Activated naive CD4-positive, alpha-beta T cell treated with anti-CD3 and anti-CD28 coated beads for 36 hours (primary cell): ENCODE data around the gene PCID2. TPM values are rescaled to one million over a fixed set of nuclear protein-coding genes. Genes with fewer than 3 reads are reported as not detected.
A peak's percentile ranks its signal among the peaks of the same experiment; 100 is the strongest.

Source experiments
- CTCF ChIA-PET: fragments of 350-600 bp; sonication (Branson Sonifier 250); formaldehyde crosslinking; loops from one replicate; lab custom pipeline; 2021; ENCODE audit warnings: antibody characterized with exemption; lab: Charles Lee
- DNase-seq: peaks from one replicate; pipeline ENCODE4 v3.0.0-alpha.2; 2020
- H3K27ac Mint-ChIP-seq: one replicate; pipeline ENCODE4 v1.8.0; 2021; ENCODE audit warnings: mild to moderate bottlenecking, mixed read lengths
- H3K27me3 Mint-ChIP-seq: one replicate; pipeline ENCODE4 v1.8.0; 2021; ENCODE audit warnings: low read depth, mixed read lengths
- H3K36me3 Mint-ChIP-seq: one replicate; pipeline ENCODE4 v1.8.0; 2021; ENCODE audit warnings: low read depth, mixed read lengths
- H3K4me1 Mint-ChIP-seq: one replicate; pipeline ENCODE4 v1.8.0; 2021; ENCODE audit warnings: low read depth, mixed read lengths
- H3K4me3 Mint-ChIP-seq: one replicate; pipeline ENCODE4 v1.8.0; 2021; ENCODE audit warnings: mild to moderate bottlenecking, moderate library complexity, mixed read lengths
- H3K9me3 Mint-ChIP-seq: one replicate; pipeline ENCODE4 v1.8.0; 2021; ENCODE audit warnings: mixed read lengths
- intact Hi-C: fragments of 100-400 bp; cut with micrococcal nuclease; formaldehyde crosslinking; loops from one replicate; pipeline ENCODE4 v1.15.1; 2023
- total RNA-seq, 2 experiments: library from RNA; stranded (reverse); gene quantifications; one replicate each; pipeline ENCODE4 v1.2.3, GENCODE V29; 2021

Gene PCID2
- total RNA-seq, 2 experiments from 2014 or later: 63.5 to 67.1 TPM

DNA sequence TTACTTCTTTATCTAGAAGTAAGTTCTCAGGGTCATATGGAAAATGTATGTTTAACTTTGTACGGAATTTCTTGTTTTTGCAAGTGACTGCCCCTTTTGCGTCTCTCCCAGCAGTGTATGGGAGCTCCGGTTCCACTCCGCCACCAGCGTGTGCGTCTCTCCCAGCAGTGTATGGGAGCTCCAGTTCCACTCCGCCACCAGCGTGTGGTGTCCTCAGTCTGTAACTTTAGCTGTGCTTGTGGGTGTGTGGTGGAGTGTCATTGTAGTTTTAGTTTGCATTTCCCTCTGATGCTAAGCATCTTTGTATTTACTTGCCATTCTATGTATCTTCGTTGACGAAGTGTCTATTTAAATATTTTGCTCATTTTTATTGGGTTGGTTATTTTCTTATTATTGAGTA lies 3.3 kb upstream of the PCID2 start:
- no peaks in the 10 kb centered on the region for H3K27me3 Mint-ChIP-seq
- DNase-seq: peak; percentile 28
- H3K27ac Mint-ChIP-seq: no peak overlapping the region
- CTCF ChIA-PET: no interaction called here
- H3K4me1 Mint-ChIP-seq: peaks cover 28% of the 10 kb centered on the region
- no peaks in the 10 kb centered on the region for H3K9me3 Mint-ChIP-seq
- intact Hi-C loops: no loop called here
- H3K4me3 Mint-ChIP-seq: peak overlapping the region; percentile 31
- peaks cover 21% of the 10 kb centered on the region for H3K36me3 Mint-ChIP-seq

DNA sequence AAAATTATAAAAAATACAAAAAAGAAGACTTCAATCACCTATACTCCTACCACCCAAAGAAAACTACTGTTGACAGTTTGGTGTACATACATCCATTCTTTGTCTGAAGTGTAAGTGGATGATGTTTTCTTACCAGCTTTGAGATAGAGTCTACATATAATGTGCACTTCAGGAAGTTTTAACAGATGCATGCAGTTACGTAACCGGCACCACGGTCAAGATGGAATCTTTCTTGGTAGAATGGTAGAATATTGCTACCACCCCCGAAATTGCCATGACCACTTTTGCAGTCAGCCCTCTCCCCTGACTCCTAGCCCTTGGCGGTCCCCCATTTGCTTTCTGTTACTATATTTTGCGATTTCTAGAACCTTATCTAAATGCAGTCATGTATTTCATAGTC lies 2.4 kb upstream of the PCID2 start:
- CTCF ChIA-PET: no interaction called here
- H3K4me1 Mint-ChIP-seq: peaks cover 38% of the 10 kb centered on the region
- intact Hi-C loops: no loop called here
- H3K9me3 Mint-ChIP-seq: no peaks in the 10 kb centered on the region
- DNase-seq: no peak
- H3K27me3 Mint-ChIP-seq: no peaks in the 10 kb centered on the region
- H3K27ac Mint-ChIP-seq: peak overlapping the region; percentile 36
- H3K36me3 Mint-ChIP-seq: peaks cover 23% of the 10 kb centered on the region
- H3K4me3 Mint-ChIP-seq: peak overlapping the region; percentile 72

DNA sequence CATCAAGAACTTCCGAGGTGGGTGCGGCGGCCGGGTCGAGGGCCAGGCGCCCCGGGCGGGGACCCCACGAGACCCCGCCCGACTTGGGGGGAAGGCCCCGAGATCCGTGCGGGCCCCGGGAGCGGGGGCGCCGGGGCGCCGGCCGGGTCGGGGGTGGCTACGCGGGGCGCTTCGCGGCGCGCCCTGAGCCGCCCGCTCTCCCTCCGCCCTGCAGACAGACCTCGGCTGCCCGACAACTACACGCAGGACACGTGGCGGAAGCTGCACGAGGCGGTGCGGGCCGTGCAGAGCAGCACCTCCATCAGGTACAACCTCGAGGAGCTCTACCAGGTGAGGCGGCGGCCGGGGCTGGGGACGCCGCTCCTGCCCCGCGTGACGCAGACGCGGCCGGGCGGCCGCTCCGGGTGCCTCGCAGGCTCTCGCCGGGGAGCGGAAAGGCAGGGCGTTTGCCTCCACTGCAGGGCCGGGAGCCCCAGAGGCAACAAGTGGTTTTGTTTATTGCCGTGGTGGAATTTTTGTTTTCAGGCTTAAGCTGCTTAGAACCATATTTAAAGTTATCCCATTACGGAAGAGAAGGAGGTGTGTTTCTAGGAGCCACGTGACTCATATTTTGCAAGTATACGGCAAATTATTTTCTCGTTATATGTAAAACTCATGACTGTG lies 1.4 kb upstream of the PCID2 start:
- H3K4me1 Mint-ChIP-seq: peaks cover 47% of the 10 kb centered on the region
- CTCF ChIA-PET: interaction anchor here (1.3 kb wide), 1 partner anchor 88 kb away, joined by 3 read pairs; no protein-coding TSS in a partner anchor
- DNase-seq: peak; percentile 68
- H3K36me3 Mint-ChIP-seq: peaks cover 28% of the 10 kb centered on the region
- H3K9me3 Mint-ChIP-seq: no peaks in the 10 kb centered on the region
- intact Hi-C loops: loop anchor here (1.0 to 10.0 kb wide), 3 partner anchors 280 to 855 kb away; partner anchors contain the start of gene DCUN1D2
- H3K27ac Mint-ChIP-seq: peak overlapping the region; percentile 65
- H3K4me3 Mint-ChIP-seq: peak overlapping the region; percentile 72
- H3K27me3 Mint-ChIP-seq: no peaks in the 10 kb centered on the region

DNA sequence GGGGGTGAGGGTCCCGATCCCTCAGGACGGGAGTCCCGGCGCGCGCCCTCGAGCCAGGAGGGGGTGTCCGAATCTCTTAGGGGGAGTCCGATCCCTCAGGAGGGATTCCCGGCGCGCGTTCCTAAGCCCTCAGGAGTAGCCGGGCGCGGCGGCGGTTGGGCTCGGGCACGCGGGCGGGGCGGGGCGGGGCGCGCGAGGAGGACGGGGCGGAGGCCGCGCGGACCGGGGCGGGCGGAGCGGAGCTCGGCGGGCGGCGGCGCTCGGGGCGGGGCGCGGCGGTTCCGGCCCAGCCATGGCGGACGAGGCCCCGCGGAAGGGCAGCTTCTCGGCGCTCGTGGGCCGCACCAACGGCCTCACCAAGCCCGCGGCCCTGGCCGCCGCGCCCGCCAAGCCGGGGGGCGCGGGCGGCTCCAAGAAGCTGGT lies 878 bp upstream of the PCID2 start, which contains the start of gene CUL4A:
CUL4A (plus strand) TSS at position 278 of the 423 bp plus-strand sequence; CDS start at position 293, 15 bp downstream.
- peak within 1 kb of the TSS; percentile 77 for H3K4me3 Mint-ChIP-seq
- intact Hi-C loops: loop anchor here (1.0 to 10.0 kb wide), 3 partner anchors 281 to 855 kb away; partner anchors contain the start of gene DCUN1D2
- CTCF ChIA-PET: interaction anchor here (1.3 kb wide), 1 partner anchor 88 kb away, joined by 3 read pairs; no protein-coding TSS in a partner anchor
- no peaks in the 10 kb centered on the region for H3K9me3 Mint-ChIP-seq
- peak; percentile 80 for DNase-seq
- peaks cover 50% of the 10 kb centered on the region for H3K4me1 Mint-ChIP-seq
- H3K27ac Mint-ChIP-seq: peak within 1 kb of the TSS; percentile 70
- H3K27me3 Mint-ChIP-seq: no peaks in the 10 kb centered on the region
- peaks cover 28% of the 10 kb centered on the region for H3K36me3 Mint-ChIP-seq

DNA sequence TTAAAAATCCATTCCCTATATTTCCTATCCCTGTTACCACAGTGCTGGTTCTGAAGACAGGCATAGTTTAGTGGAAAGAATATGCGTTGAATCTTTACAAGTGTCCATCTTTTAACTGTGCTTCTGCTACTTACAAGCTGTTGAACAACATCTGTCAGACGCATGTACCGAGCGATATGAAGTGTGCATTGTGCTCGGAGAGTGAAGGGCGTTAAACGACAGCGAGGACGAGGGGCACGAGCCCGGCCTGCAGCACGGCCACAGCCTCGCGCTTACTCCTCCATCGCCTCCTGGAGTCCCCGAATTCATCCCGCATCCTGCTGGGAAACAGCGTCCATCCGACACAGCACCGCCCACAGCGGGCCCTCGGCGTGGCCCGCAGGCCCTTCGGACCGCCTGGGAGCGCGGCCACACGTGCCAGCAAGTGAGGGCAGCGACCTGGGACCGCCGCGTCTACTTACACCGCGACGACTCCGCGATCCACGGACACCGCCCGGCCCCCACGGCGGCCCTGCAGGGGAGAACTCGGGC lies 514 bp downstream of the PCID2 start:
- intact Hi-C loops: loop anchor here (1.0 to 10.0 kb wide), 8 partner anchors 22 to 857 kb away; partner anchors contain the start of genes LAMP1, MCF2L and TFDP1
- peak overlapping the region; percentile 77 for H3K4me3 Mint-ChIP-seq
- peaks cover 62% of the 10 kb centered on the region for H3K4me1 Mint-ChIP-seq
- peak overlapping the region; percentile 81 for H3K27ac Mint-ChIP-seq
- CTCF ChIA-PET: no interaction called here
- peaks cover 28% of the 10 kb centered on the region for H3K36me3 Mint-ChIP-seq
- DNase-seq: peak; percentile 8
- H3K9me3 Mint-ChIP-seq: no peaks in the 10 kb centered on the region
- H3K27me3 Mint-ChIP-seq: no peaks in the 10 kb centered on the region

DNA sequence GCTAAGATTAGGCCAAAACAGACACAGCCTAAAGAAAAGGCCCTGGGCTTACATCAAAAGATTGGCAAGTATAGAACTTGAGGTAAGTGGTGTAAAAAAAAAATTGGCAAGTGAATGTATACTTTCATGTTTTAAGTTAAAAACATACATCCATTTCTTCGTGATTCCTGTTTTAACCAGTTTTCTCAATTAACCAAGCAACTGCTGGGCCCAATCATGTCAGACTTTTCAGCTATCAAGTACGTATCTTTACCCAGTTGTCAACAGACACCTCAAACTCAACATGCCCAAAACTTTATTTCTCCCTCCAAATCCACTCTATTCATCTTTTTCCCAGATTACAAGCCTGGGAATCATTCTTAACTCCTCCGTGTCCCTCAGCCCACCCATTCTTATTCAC lies 1.0 kb downstream of the PCID2 start:
- CTCF ChIA-PET: interaction anchor here (0.5 to 1.3 kb wide), 3 partner anchors 10 to 272 kb away, joined by 3 to 5 read pairs (median 3); no protein-coding TSS in a partner anchor

DNA sequence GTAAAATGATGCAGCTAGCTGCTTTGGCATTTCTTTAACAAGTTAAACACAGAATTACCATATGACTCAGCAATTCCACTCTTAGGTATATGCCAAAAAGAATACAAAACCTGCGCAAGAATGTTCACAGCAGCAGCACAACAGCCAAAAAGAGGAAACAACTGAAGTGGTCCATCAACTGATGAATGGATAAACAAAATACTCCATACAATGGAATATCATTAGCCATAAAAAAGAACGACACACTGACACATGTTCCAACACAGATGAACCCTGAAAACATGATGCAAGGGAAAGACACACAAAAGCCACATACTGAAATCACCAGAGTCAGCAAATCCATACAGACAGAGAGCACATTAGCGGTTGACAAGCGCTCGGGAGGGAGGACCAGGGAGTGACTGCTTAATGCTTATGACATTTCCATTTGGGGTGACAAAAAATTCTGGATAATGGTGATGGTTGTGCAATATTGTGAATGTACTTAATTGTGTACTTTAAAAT lies 3.0 kb downstream of the PCID2 start:
- CTCF ChIA-PET: no interaction called here

More for the DNA sequence above, 1.0 kb downstream of the PCID2 start:
- intact Hi-C loops: loop anchor here (5.0 to 10.0 kb wide), 2 partner anchors 520 to 857 kb away; no protein-coding TSS in a partner anchor
- peaks cover 66% of the 10 kb centered on the region for H3K4me1 Mint-ChIP-seq
- H3K36me3 Mint-ChIP-seq: peaks cover 28% of the 10 kb centered on the region
- no peaks in the 10 kb centered on the region for H3K9me3 Mint-ChIP-seq
- H3K27me3 Mint-ChIP-seq: no peaks in the 10 kb centered on the region
- peak overlapping the region; percentile 77 for H3K4me3 Mint-ChIP-seq
- no peak for DNase-seq
- peak overlapping the region; percentile 81 for H3K27ac Mint-ChIP-seq

DNA sequence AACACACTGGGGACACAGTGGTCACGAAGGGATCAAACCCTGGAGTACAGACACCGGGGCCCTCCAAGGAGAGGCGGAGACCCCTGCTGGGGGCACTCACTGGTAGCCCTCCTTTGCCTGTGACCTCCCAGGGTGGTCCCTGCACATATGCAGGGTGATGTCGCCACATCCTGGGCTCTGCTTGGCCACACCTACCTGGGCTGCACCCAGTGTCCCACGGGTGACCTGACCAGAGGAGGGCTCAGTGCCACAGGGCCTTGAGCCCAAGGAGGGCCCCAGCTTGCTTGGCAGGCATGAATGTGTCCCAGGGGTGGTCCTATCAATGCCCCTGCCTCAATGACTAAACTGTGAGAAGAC lies 4.1 kb downstream of the PCID2 start:
- intact Hi-C loops: loop anchor here (10.0 kb wide), 1 partner anchor 860 kb away; no protein-coding TSS in a partner anchor
- peak overlapping the region; percentile 30 for H3K27ac Mint-ChIP-seq
- DNase-seq: no peak
- no peaks in the 10 kb centered on the region for H3K9me3 Mint-ChIP-seq
- no peaks in the 10 kb centered on the region for H3K27me3 Mint-ChIP-seq
- CTCF ChIA-PET: no interaction called here
- peaks cover 58% of the 10 kb centered on the region for H3K4me1 Mint-ChIP-seq
- H3K4me3 Mint-ChIP-seq: no peak overlapping the region
- H3K36me3 Mint-ChIP-seq: peaks cover 23% of the 10 kb centered on the region

More for the DNA sequence above, 3.0 kb downstream of the PCID2 start:
- DNase-seq: no peak
- Mint-ChIP-seq H3K4me1 (peaks cover 58% of the 10 kb centered on the region), H3K4me3 (no peak overlapping the region), H3K27ac (peak overlapping the region; percentile 67), H3K27me3 (no peaks in the 10 kb centered on the region), H3K9me3 (no peaks in the 10 kb centered on the region), H3K36me3 (peaks cover 18% of the 10 kb centered on the region)
- intact Hi-C loops: loop anchor here (5.0 to 10.0 kb wide), 2 partner anchors 518 to 859 kb away; no protein-coding TSS in a partner anchor

DNA sequence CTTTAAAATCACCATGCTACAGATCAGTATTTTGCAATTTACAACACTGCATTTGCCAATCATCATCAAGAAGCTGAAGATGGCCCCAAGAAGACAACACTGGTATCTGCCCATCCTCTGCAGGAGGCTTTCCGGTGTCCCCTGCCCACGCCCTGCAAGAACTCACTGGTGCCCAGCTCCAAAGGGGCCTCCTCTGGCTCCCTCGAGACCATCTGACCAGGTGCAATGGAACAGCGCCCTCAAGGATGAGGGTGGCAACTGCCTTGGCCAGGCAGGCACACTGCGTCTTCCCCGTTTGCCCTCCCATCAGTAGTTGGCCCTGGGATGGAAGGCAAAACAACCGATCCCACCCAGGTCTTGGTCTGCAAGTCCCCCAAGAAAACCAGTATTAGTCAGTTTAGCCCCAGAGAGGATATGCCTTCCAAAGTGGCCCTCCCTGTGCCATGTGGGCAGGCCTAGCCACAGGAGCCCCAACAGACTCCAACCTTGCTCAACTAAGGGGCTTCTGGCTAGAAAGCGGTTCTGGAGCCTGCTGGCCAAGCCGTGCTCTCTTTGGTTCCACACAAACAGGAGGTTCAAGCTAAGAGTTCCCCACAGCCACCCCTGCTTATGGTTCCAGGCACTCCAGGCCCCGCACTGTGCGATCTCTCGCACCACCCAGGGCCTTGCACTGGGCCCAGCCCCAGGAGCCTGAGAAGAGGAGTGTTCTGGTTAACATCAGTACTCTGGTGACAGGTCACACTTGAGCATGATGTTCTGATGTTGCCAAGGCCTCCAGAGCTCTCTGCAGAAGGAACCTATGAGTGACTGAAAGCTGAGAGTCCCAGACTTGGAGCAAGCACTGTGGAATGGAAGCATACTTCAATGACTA lies 4.7 kb downstream of the PCID2 start:
- Mint-ChIP-seq H3K9me3 (no peaks in the 10 kb centered on the region), H3K27ac (no peak overlapping the region), H3K36me3 (peaks cover 23% of the 10 kb centered on the region), H3K4me1 (peaks cover 58% of the 10 kb centered on the region), H3K4me3 (no peak overlapping the region), H3K27me3 (no peaks in the 10 kb centered on the region)
- no peak for DNase-seq
- intact Hi-C loops: loop anchor here (10.0 kb wide), 1 partner anchor 861 kb away; no protein-coding TSS in a partner anchor
- CTCF ChIA-PET: interaction anchor here (0.5 kb wide), 1 partner anchor 255 kb away, joined by 3 read pairs; no protein-coding TSS in a partner anchor

DNA sequence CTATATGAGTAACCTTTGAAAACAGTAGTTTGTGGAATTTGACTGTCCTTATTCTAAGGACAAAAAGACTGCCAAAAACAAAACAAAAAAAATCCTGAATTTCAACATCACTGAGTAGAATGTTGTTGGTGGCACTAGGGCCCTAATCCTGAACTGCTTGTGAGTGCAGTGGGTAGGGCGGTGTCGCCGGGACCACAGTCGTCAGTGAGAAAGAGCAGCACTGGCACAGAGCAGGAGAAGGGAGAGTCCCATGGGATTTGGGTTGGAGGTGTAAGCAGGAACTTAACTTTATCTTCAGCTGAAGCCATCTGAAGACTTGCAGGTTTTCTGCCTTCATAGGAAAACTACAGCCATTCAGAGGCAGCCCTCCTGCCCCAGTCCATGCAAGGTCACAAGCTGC lies 5.6 kb downstream of the PCID2 start:
- intact Hi-C loops: loop anchor here (10.0 kb wide), 1 partner anchor 862 kb away; no protein-coding TSS in a partner anchor
- no peak for DNase-seq
- CTCF ChIA-PET: interaction anchor here (0.5 kb wide), 1 partner anchor 254 kb away, joined by 3 read pairs; no protein-coding TSS in a partner anchor
- Mint-ChIP-seq H3K4me3 (no peak overlapping the region), H3K27me3 (no peaks in the 10 kb centered on the region), H3K4me1 (peaks cover 58% of the 10 kb centered on the region), H3K27ac (no peak overlapping the region), H3K36me3 (peaks cover 25% of the 10 kb centered on the region), H3K9me3 (no peaks in the 10 kb centered on the region)

DNA sequence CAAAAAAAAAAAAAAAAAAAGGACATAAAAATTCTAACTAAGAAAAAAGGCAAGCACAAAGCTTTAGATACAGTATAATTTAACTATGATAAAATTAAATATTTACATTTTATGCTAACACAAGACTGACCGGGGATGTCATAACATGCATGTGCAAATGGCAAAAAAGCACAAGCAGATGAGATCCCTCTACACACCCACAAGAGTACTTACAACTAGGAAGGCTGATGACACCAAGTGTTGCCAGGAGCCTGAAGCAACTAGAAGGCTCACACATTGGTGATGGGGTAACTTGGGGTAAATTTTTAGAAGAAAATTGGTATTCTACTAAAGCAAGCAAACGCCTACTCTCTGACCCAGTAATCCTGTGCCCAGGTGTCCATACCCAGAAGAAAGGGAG lies 6.7 kb downstream of the PCID2 start:
- no peak overlapping the region for H3K4me3 Mint-ChIP-seq
- peaks cover 48% of the 10 kb centered on the region for H3K4me1 Mint-ChIP-seq
- no peaks in the 10 kb centered on the region for H3K9me3 Mint-ChIP-seq
- peaks cover 22% of the 10 kb centered on the region for H3K36me3 Mint-ChIP-seq
- CTCF ChIA-PET: no interaction called here
- no peaks in the 10 kb centered on the region for H3K27me3 Mint-ChIP-seq
- no peak for DNase-seq
- intact Hi-C loops: loop anchor here (10.0 kb wide), 1 partner anchor 863 kb away; no protein-coding TSS in a partner anchor
- H3K27ac Mint-ChIP-seq: no peak overlapping the region
